Prostate gland (tissue), 2 donors: ENCODE data around the gene L1CAM. TPM values are rescaled to one million over a fixed set of nuclear protein-coding genes. Genes with fewer than 3 reads are reported as not detected.

ENCODE experiments used
- DNase-seq: peaks from one replicate; pipeline ENCODE4 v3.0.0-alpha.2; 2019; ENCODE audit warnings: low spot score
- H3K27ac ChIP-seq, 2 donors: fragments of 200-600 bp; sonication (generic); 2 replicates each; pipeline ENCODE4 v1.5.1; 2017 to 2019
- H3K27me3 ChIP-seq: fragments of 200-600 bp; sonication (generic); replicated peaks from 2 replicates; pipeline ENCODE4 v1.5.1; 2019; ENCODE audit not compliant: insufficient read depth
- H3K36me3 ChIP-seq, 2 donors: fragments of 200-600 bp; sonication (generic); 1 replicate in 1 of 2; 2 replicates in 1 of 2; pipeline versions ENCODE4 v1.5.1 to v1.8.1; 2017 to 2019
- H3K4me1 ChIP-seq: fragments of 200-600 bp; sonication (generic); replicated peaks from 2 replicates; pipeline ENCODE4 v1.5.1; 2019
- H3K4me3 ChIP-seq, 2 donors: fragments of 200-600 bp; sonication (generic); 2 replicates each; pipeline ENCODE4 v1.5.1; 2017 to 2019
- H3K9me3 ChIP-seq: fragments of 200-600 bp; sonication (generic); 2 replicates; pipeline ENCODE4 v1.5.1; 2017
- POLR2A ChIP-seq: fragments of 450-650 bp; IDR thresholded peaks from one replicate; pipeline ENCODE4 v1.6.1; 2016; ENCODE audit warnings: antibody characterized with exemption, mild to moderate bottlenecking
- POLR2AphosphoS5 ChIP-seq: sonication (generic); formaldehyde crosslinking; IDR thresholded peaks from one replicate; pipeline ENCODE4 v1.6.1; 2017; ENCODE audit warnings: antibody characterized with exemption
- WGBS: methylation state at CpG from one replicate; pipeline ENCODE4 v1.1.5; 2018; 5-methylcytosine and 5-hydroxymethylcytosine counted together
- intact Hi-C: fragments of 100-400 bp; cut with DNase I; formaldehyde crosslinking; loops from one replicate; pipeline ENCODE4 v1.14.2; 2022
- total RNA-seq, 2 donors: library from RNA; depleted of rRNA; stranded (reverse); fragments of >200 nt; gene quantifications; one replicate each; pipeline ENCODE4 v1.1.0, GENCODE V29; 2016
- TF ChIP-seq, protein P1 (sequence below), 4 experiments: fragments of 200-600 bp in 2 of 4; fragments of 450-650 bp in 2 of 4; sonication (generic) in 2 of 4; IDR thresholded peaks; 1 replicate in 3 of 4; 2 replicates in 1 of 4; pipeline ENCODE4 v1.5.1; 2016 to 2019; ENCODE audit warnings: antibody characterized with exemption in 4 of 4, mild to moderate bottlenecking in 2 of 4, moderate library complexity in 2 of 4

L1CAM gene
- total RNA-seq, 2 donors from 2014 or later: 0.73 to 18.0 TPM

DNA sequence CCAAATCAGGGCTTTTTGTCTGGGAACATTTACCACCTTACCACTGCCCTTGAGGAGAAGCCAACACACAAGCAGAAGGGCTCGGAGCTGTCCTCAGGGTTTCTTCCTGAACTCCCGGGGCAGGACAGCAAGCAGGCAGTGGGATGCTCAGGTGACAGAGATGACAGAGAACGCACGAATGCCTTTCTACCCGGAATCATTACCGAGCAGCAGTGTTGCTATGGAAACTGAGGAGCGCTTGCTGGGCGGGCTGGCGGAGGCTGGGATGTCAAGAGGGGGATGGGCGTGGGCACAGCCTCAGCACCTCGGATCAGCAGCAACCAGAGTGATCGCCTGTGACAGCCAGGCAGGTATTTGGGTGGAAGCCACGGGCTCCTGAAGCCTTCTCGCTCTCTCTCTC is 73.8 kb downstream of the L1CAM start:
- WGBS: 56% methylated on average over 10 of the region's 14 CpGs

More for the DNA sequence above, 73.8 kb downstream of the L1CAM start:
- intact Hi-C loops: no loop called here
- no peak overlapping the region for H3K4me3 ChIP-seq
- DNase-seq: no peak
- no peaks in the 10 kb centered on the region for H3K36me3 ChIP-seq
- no peak for TF ChIP-seq POLR2AphosphoS5
- TF ChIP-seq POLR2A: no peak
- TF ChIP-seq, protein P1, sequence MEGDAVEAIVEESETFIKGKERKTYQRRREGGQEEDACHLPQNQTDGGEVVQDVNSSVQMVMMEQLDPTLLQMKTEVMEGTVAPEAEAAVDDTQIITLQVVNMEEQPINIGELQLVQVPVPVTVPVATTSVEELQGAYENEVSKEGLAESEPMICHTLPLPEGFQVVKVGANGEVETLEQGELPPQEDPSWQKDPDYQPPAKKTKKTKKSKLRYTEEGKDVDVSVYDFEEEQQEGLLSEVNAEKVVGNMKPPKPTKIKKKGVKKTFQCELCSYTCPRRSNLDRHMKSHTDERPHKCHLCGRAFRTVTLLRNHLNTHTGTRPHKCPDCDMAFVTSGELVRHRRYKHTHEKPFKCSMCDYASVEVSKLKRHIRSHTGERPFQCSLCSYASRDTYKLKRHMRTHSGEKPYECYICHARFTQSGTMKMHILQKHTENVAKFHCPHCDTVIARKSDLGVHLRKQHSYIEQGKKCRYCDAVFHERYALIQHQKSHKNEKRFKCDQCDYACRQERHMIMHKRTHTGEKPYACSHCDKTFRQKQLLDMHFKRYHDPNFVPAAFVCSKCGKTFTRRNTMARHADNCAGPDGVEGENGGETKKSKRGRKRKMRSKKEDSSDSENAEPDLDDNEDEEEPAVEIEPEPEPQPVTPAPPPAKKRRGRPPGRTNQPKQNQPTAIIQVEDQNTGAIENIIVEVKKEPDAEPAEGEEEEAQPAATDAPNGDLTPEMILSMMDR (IDR thresholded peaks at IDR 0.05): no peak
- no peaks in the 10 kb centered on the region for H3K4me1 ChIP-seq
- no peaks in the 10 kb centered on the region for H3K27me3 ChIP-seq
- no peaks in the 10 kb centered on the region for H3K9me3 ChIP-seq
- H3K27ac ChIP-seq: no peak overlapping the region

Other genes with a start within 250 kb of the L1CAM start
- gene DUSP9, start 239.0 kb downstream of the L1CAM start, total RNA-seq: 1 to 10 TPM in 1 of 2 donors, not detected in 1; 3.5 TPM
- 10 to 100 TPM in 1 of 2 donors, 1 to 10 TPM in 1; 8.5 to 50.6 TPM for gene PNCK, start 212.4 kb downstream of the L1CAM start, total RNA-seq
- 10 to 100 TPM; 25.4 to 95.4 TPM for gene SLC6A8, start 198.2 kb downstream of the L1CAM start, total RNA-seq
- gene BCAP31, start 161.8 kb downstream of the L1CAM start, total RNA-seq: 100 to 1,000 TPM; 144 to 244 TPM
- 10 to 100 TPM in 1 of 2 donors, 1 to 10 TPM in 1; 9.7 to 97.8 TPM for gene ABCD1, start 161.3 kb downstream of the L1CAM start, total RNA-seq
- 10 to 100 TPM; 20.9 to 52.7 TPM for gene PLXNB3, start 121.9 kb downstream of the L1CAM start, total RNA-seq
- gene SRPK3, start 105.1 kb downstream of the L1CAM start, total RNA-seq: 1 to 10 TPM; 1.4 to 2.7 TPM
- 100 to 1,000 TPM; 106 to 122 TPM for gene IDH3G, start 91.8 kb downstream of the L1CAM start, total RNA-seq
- gene SSR4, start 91.5 kb downstream of the L1CAM start, total RNA-seq: 100 to 1,000 TPM; 288 to 623 TPM
- 10 to 100 TPM in 1 of 2 donors, 1 to 10 TPM in 1; 7.2 to 16.8 TPM for gene PDZD4, start 55.6 kb downstream of the L1CAM start, total RNA-seq
- gene AVPR2, start 18.5 kb upstream of the L1CAM start, total RNA-seq: 1 to 10 TPM in 1 of 2 donors, under 1 TPM in 1; 0.41 to 2.5 TPM
- 10 to 100 TPM; 11.9 to 41.1 TPM for gene ARHGAP4, start 40.1 kb upstream of the L1CAM start, total RNA-seq
- gene NAA10, start 48.9 kb upstream of the L1CAM start, total RNA-seq: 10 to 100 TPM; 47.5 to 64.9 TPM
- 1 to 10 TPM; 2.4 to 4.4 TPM for gene RENBP, start 58.5 kb upstream of the L1CAM start, total RNA-seq
- 100 to 1,000 TPM in 1 of 2 donors, 10 to 100 TPM in 1; 67.7 to 115 TPM for gene HCFC1, start 85.6 kb upstream of the L1CAM start, total RNA-seq
- gene TMEM187, start 86.6 kb upstream of the L1CAM start, total RNA-seq: 10 to 100 TPM; 16.9 to 18.2 TPM
- gene IRAK1, start 133.7 kb upstream of the L1CAM start, total RNA-seq: 100 to 1,000 TPM; 113 to 122 TPM
- gene MECP2, start 211.5 kb upstream of the L1CAM start, total RNA-seq: 10 to 100 TPM; 54.4 to 85.2 TPM